Colonic mucosa (tissue), 4 donors: ENCODE data around the gene MYH4. TPM values are rescaled to one million over a fixed set of nuclear protein-coding genes. Genes with fewer than 3 reads are reported as not detected.

Source experiments
- DNase-seq: peaks from one replicate; pipeline ENCODE4 v3.0.0-alpha.2; 2020
- H3K27ac ChIP-seq: fragments of 200-600 bp; one replicate; pipeline ENCODE4 v1.8.0; 2021
- H3K27me3 ChIP-seq: fragments of 200-600 bp; one replicate; pipeline ENCODE4 v1.8.0; 2021
- H3K36me3 ChIP-seq: fragments of 200-600 bp; one replicate; pipeline ENCODE4 v1.8.0; 2021
- H3K4me1 ChIP-seq: fragments of 200-600 bp; one replicate; pipeline ENCODE4 v1.8.0; 2021; ENCODE audit warnings: mild to moderate bottlenecking
- H3K4me3 ChIP-seq: fragments of 200-600 bp; one replicate; pipeline ENCODE4 v1.8.0; 2021
- H3K9ac ChIP-seq, 2 donors: one replicate each; pipeline ENCODE4 v1.7.0; 2013; ENCODE audit warnings: control low read depth in 2 of 2, low read depth in 2 of 2, low read length in 2 of 2
- H3K9me3 ChIP-seq: fragments of 200-600 bp; one replicate; pipeline ENCODE4 v1.8.0; 2021
- CTCF ChIP-seq: fragments of 200-600 bp; IDR thresholded peaks from one replicate; pipeline ENCODE4 v1.8.0; 2022; ENCODE audit warnings: antibody characterized with exemption, mild to moderate bottlenecking
- intact Hi-C: fragments of 100-400 bp; cut with DNase I; formaldehyde crosslinking; loops from one replicate; pipeline ENCODE4 v1.14.1; 2022
- total RNA-seq, 2 donors: library from RNA; stranded (reverse); fragmentation: NEBNext Ultra II Directional in 1 of 2; extraction: Animal tissue kit (Norgen Biotek cat#: 25700) in 1 of 2; gene quantifications; one replicate each; pipeline ENCODE4 v1.2.1, GENCODE V29; 2021
- donor health status: healthy.
- donor health status: DM: no; HTN: no; CAD: no.
- donor health status: DM: no; HTN: no; CAD: no.

The MYH4 gene
- total RNA-seq, 2 donors from 2014 or later, result not detected

GRCh38 chr17:10447026-10447931, 22.1 kb downstream of the MYH4 start:
- Histone ChIP-seq H3K9me3 (no peaks in the 10 kb centered on the region), H3K36me3 (no peaks in the 10 kb centered on the region), H3K9ac (no peak overlapping the region), H3K4me3 (no peak overlapping the region), H3K27ac (peak overlapping the region; percentile 67), H3K4me1 (no peaks in the 10 kb centered on the region), H3K27me3 (no peaks in the 10 kb centered on the region)
- TF ChIP-seq CTCF, result no peak
- intact Hi-C loops, result no loop called here
- peak; percentile 39 for DNase-seq

GRCh38 chr17:10439816-10440215, 29.5 kb downstream of the MYH4 start:
- Histone ChIP-seq H3K27me3 (no peaks in the 10 kb centered on the region), H3K27ac (no peak overlapping the region), H3K36me3 (no peaks in the 10 kb centered on the region), H3K4me3 (no peak overlapping the region), H3K4me1 (no peaks in the 10 kb centered on the region), H3K9ac (no peak overlapping the region), H3K9me3 (no peaks in the 10 kb centered on the region)
- intact Hi-C loops, result no loop called here
- no peak for TF ChIP-seq CTCF
- DNase-seq, result no peak

GRCh38 chr17:10435096-10435495, 34.3 kb downstream of the MYH4 start:
- TF ChIP-seq CTCF, result no peak
- Histone ChIP-seq H3K27ac (no peak overlapping the region), H3K27me3 (no peaks in the 10 kb centered on the region), H3K4me3 (no peak overlapping the region), H3K9me3 (no peaks in the 10 kb centered on the region), H3K36me3 (no peaks in the 10 kb centered on the region), H3K9ac (no peak overlapping the region), H3K4me1 (no peaks in the 10 kb centered on the region)
- DNase-seq, result no peak
- intact Hi-C loops, result no loop called here

- Histone ChIP-seq H3K36me3 (no peaks in the 10 kb centered on the region), H3K4me3 (no peak overlapping the region), H3K27me3 (no peaks in the 10 kb centered on the region), H3K9ac (no peak overlapping the region), H3K9me3 (no peaks in the 10 kb centered on the region), H3K4me1 (no peaks in the 10 kb centered on the region), H3K27ac (no peak overlapping the region)
- no peak for TF ChIP-seq CTCF
- intact Hi-C loops, result no loop called here
- DNase-seq, result no peak
Observed at GRCh38 chr17:10429421-10430045, 39.8 kb downstream of the MYH4 start.

GRCh38 chr17:10428781-10429180, 40.6 kb downstream of the MYH4 start:
- no peak for TF ChIP-seq CTCF
- H3K9me3 ChIP-seq, result no peaks in the 10 kb centered on the region
- H3K27ac ChIP-seq, result no peak overlapping the region
- no peaks in the 10 kb centered on the region for H3K36me3 ChIP-seq
- no peak overlapping the region for H3K9ac ChIP-seq
- H3K4me1 ChIP-seq, result no peaks in the 10 kb centered on the region
- no peak overlapping the region for H3K4me3 ChIP-seq
- no peaks in the 10 kb centered on the region for H3K27me3 ChIP-seq
- no peak for DNase-seq
- intact Hi-C loops, result no loop called here
